Stimulated activated naive CD4-positive, alpha-beta T cell treated with Interleukin-2 at 50 U/mL for 16 hours (primary cell): Measurements from ENCODE around the gene RIC3.

Experiments
- DNase-seq: peaks from one replicate; lab custom pipeline; 2025; lab: John Stamatoyannopoulos, UW

Gene RIC3

GRCh38 chr11:8102296-8102915 is 66.4 kb downstream of the RIC3 start:
- no peak for DNase-seq

GRCh38 chr11:8101421-8101820 is 67.4 kb downstream of the RIC3 start:
- no peak for DNase-seq

- DNase-seq = no peak
Measured at GRCh38 chr11:8100605-8101004, 68.2 kb downstream of the RIC3 start.

- DNase-seq = no peak
Measured at GRCh38 chr11:8100158-8100557, 68.7 kb downstream of the RIC3 start.

GRCh38 chr11:8099291-8099899 is 69.4 kb downstream of the RIC3 start:
- peak; percentile 60 for DNase-seq

GRCh38 chr11:8098879-8099278 is 69.9 kb downstream of the RIC3 start:
- no peak for DNase-seq

GRCh38 chr11:8098361-8098760 is 70.5 kb downstream of the RIC3 start:
- DNase-seq = no peak

- no peak for DNase-seq
Measured at GRCh38 chr11:8097926-8098325, 70.9 kb downstream of the RIC3 start.

GRCh38 chr11:8097468-8097867 is 71.4 kb downstream of the RIC3 start:
- no peak for DNase-seq

- DNase-seq = no peak
Measured at GRCh38 chr11:8097062-8097461, 71.8 kb downstream of the RIC3 start.

- DNase-seq = no peak
Measured at GRCh38 chr11:8096575-8096974, 72.2 kb downstream of the RIC3 start.

- no peak for DNase-seq
Measured at GRCh38 chr11:8095806-8096522, 72.9 kb downstream of the RIC3 start.

GRCh38 chr11:8095371-8095770 is 73.5 kb downstream of the RIC3 start:
- DNase-seq = no peak

GRCh38 chr11:8094656-8095055 is 74.2 kb downstream of the RIC3 start:
- no peak for DNase-seq

- DNase-seq = no peak
Measured at GRCh38 chr11:8093931-8094575, 74.8 kb downstream of the RIC3 start.

GRCh38 chr11:8092587-8093424 is 76.0 kb downstream of the RIC3 start:
- DNase-seq = peak; percentile 23

GRCh38 chr11:8091721-8092120 is 77.1 kb downstream of the RIC3 start:
- DNase-seq = no peak

- no peak for DNase-seq
Measured at GRCh38 chr11:8090756-8091155, 78.1 kb downstream of the RIC3 start.

- DNase-seq = no peak
Measured at GRCh38 chr11:8089791-8090510, 78.9 kb downstream of the RIC3 start.

- DNase-seq = no peak
Measured at GRCh38 chr11:8087756-8088155, 81.1 kb downstream of the RIC3 start.

GRCh38 chr11:8087185-8087584 is 81.6 kb downstream of the RIC3 start:
- no peak for DNase-seq
